Parathyroid adenoma (tissue), 2 donors: ENCODE measurements around the gene SLC17A2.

ENCODE experiments used
- H2AFZ ChIP-seq: fragments of 300-600 bp; sonication (generic); one replicate; pipeline ENCODE4 v1.7.0; 2017; ENCODE audit warnings: antibody characterized with exemption, mild to moderate bottlenecking
- H3K27ac ChIP-seq: fragments of 300-600 bp; sonication (generic); one replicate; pipeline ENCODE4 v1.7.0; 2017
- H3K27me3 ChIP-seq: fragments of 300-600 bp; sonication (generic); one replicate; pipeline ENCODE4 v1.7.0; 2017; ENCODE audit warnings: low read length; ENCODE audit not compliant: control insufficient read depth, insufficient read depth
- H3K36me3 ChIP-seq: fragments of 300-600 bp; sonication (generic); one replicate; pipeline ENCODE4 v1.7.0; 2017; ENCODE audit warnings: low read length; ENCODE audit not compliant: control insufficient read depth, insufficient read depth
- H3K4me1 ChIP-seq: fragments of 300-600 bp; sonication (generic); one replicate; pipeline ENCODE4 v1.7.0; 2017; ENCODE audit warnings: control low read depth
- H3K4me2 ChIP-seq: fragments of 300-600 bp; sonication (generic); one replicate; pipeline ENCODE4 v1.7.0; 2017; ENCODE audit warnings: low read length
- H3K4me3 ChIP-seq: fragments of 300-600 bp; sonication (generic); one replicate; pipeline ENCODE4 v1.7.0; 2017; ENCODE audit warnings: low read depth, low read length
- H3K79me2 ChIP-seq: fragments of 300-600 bp; sonication (generic); one replicate; pipeline ENCODE4 v1.7.0; 2017; ENCODE audit warnings: control low read depth
- H3K9ac ChIP-seq: fragments of 300-600 bp; sonication (generic); one replicate; pipeline ENCODE4 v1.7.0; 2017; ENCODE audit warnings: mild to moderate bottlenecking
- H3K9me3 ChIP-seq: fragments of 300-600 bp; sonication (generic); one replicate; pipeline ENCODE4 v1.7.0; 2017; ENCODE audit warnings: low read length; ENCODE audit not compliant: control insufficient read depth
- TF ChIP-seq, protein P1 (sequence below): fragments of 300-600 bp; sonication (generic); IDR thresholded peaks from one replicate; pipeline ENCODE4 v1.7.0; 2017; ENCODE audit warnings: antibody characterized with exemption, mild to moderate bottlenecking
- donor health status: primary hyperparathyroidism.

SLC17A2 gene

DNA sequence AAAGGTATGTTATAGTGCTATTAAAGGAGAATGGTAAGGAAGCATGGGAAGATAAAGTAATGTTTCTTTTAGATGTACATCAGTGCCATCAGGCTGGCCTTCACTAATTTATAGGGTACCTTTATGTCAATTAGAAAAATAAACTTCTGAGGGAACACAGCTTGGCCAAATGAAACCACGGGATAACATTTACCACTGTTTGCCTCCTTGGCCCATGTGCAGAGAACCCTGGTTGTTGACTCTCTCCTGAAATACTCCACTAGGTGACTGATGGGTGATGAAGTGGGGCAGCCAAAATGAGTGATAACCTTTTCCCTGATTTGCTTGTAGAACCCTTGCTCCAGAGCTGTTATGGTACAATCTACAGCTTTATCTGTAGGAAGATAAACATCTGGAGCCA, 41.6 kb upstream of the SLC17A2 start:
- Histone ChIP-seq H3K27me3 (no peaks in the 10 kb centered on the region), H3K4me3 (no peak overlapping the region), H3K79me2 (no peaks in the 10 kb centered on the region), H2AFZ (no peak overlapping the region), H3K4me1 (no peaks in the 10 kb centered on the region), H3K36me3 (no peaks in the 10 kb centered on the region), H3K4me2 (no peak overlapping the region), H3K9ac (no peak overlapping the region), H3K9me3 (no peaks in the 10 kb centered on the region), H3K27ac (no peak overlapping the region)
- TF ChIP-seq, protein P1, sequence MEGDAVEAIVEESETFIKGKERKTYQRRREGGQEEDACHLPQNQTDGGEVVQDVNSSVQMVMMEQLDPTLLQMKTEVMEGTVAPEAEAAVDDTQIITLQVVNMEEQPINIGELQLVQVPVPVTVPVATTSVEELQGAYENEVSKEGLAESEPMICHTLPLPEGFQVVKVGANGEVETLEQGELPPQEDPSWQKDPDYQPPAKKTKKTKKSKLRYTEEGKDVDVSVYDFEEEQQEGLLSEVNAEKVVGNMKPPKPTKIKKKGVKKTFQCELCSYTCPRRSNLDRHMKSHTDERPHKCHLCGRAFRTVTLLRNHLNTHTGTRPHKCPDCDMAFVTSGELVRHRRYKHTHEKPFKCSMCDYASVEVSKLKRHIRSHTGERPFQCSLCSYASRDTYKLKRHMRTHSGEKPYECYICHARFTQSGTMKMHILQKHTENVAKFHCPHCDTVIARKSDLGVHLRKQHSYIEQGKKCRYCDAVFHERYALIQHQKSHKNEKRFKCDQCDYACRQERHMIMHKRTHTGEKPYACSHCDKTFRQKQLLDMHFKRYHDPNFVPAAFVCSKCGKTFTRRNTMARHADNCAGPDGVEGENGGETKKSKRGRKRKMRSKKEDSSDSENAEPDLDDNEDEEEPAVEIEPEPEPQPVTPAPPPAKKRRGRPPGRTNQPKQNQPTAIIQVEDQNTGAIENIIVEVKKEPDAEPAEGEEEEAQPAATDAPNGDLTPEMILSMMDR: no peak

DNA sequence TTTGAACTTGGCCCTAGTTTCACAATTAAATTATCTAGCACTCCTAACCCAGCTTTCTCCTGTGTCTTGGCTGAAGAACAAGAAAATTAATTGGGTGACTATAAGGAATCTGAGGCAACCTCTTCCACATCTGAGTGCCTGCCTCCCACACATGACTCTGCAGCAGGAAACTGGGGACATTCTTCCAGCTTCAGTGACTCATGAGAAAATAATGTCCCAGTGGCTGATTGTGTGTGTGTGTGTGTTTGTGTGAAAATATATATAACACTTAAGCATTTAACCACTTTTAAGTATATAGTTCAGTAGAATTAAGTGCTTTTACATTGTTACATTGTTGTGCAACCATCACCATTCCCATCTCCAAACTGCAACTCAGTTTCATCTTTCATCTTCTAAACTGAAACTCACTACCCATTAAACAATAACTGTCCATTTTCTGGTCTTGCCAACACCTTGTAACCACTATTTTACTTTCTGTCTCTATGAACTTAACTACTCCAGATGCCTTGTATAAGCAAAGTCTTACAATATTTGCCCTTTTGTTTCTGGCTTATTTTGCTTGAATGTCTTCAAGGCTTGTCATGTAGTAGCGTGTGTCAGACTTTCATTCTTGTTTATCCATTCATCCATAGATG, 40.8 kb upstream of the SLC17A2 start:
- Histone ChIP-seq H3K4me1 (no peaks in the 10 kb centered on the region), H3K36me3 (no peaks in the 10 kb centered on the region), H3K27ac (no peak overlapping the region), H3K9me3 (no peaks in the 10 kb centered on the region), H3K79me2 (no peaks in the 10 kb centered on the region), H3K27me3 (no peaks in the 10 kb centered on the region), H3K4me3 (no peak overlapping the region), H3K9ac (no peak overlapping the region), H2AFZ (no peak overlapping the region), H3K4me2 (no peak overlapping the region)
- TF ChIP-seq, protein P1: no peak

DNA sequence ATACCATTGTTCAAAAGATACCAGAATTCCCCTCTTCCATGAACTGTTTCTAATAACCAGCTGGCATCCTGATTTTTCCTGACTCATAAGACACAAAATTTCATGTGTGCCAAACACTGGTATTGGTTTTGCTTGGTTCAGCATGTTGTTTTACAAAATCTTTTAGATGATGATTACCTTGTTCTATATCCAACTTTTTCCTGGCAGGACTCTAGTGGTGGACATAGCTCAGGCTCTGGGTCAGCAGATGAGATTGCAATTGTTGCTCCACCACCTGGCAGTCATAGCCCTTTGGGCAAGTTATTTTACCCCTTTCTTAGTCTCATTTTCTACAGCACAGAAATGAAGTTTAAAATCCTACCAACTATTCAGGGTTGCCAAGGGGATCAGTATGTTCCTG, 38.3 kb upstream of the SLC17A2 start:
- H3K9me3 ChIP-seq: no peaks in the 10 kb centered on the region
- H3K27ac ChIP-seq: no peak overlapping the region
- H3K27me3 ChIP-seq: no peaks in the 10 kb centered on the region
- H2AFZ ChIP-seq: no peak overlapping the region
- TF ChIP-seq, protein P1: no peak
- no peaks in the 10 kb centered on the region for H3K4me1 ChIP-seq
- no peak overlapping the region for H3K9ac ChIP-seq
- H3K79me2 ChIP-seq: no peaks in the 10 kb centered on the region
- no peaks in the 10 kb centered on the region for H3K36me3 ChIP-seq
- no peak overlapping the region for H3K4me2 ChIP-seq
- no peak overlapping the region for H3K4me3 ChIP-seq

DNA sequence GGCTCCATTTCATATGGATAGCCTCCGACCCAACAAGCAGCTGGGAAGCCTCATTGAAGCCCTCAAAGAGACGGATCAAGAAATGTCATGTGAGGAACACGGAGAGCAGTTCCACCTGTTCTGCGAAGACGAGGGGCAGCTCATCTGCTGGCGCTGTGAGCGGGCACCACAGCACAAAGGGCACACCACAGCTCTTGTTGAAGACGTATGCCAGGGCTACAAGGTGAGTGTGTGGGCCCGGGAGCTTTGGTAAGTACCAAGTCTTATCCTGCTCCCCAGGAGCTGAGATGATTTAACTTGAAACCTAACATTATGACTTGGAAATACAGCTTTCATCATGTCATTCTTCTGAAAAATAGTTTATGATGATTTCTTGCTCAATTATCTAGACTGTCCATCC, 36.2 kb upstream of the SLC17A2 start:
- Histone ChIP-seq H3K27me3 (no peaks in the 10 kb centered on the region), H3K4me2 (no peak overlapping the region), H3K36me3 (no peaks in the 10 kb centered on the region), H3K9ac (no peak overlapping the region), H3K4me3 (no peak overlapping the region), H3K79me2 (no peaks in the 10 kb centered on the region), H3K4me1 (no peaks in the 10 kb centered on the region), H3K27ac (no peak overlapping the region), H2AFZ (no peak overlapping the region), H3K9me3 (no peaks in the 10 kb centered on the region)
- TF ChIP-seq, protein P1: no peak

DNA sequence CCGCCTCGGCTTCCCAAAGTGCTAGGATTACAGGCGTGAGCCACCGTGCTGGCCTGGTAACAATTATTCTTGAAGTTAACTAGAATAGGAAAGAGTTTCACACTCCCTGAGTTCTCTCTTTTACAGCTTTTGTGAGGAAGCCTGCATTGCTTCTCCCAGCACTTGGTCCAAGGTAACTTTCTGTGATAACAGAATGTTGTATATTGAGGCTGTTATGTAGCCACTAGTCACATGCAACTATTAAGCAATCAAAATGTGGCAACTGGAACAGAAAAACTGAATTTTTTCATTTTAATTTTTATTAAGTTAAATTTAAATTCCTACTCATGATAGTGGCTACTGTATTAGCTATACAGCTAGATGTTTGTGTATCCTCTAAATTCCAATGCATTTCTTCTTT, 34.6 kb upstream of the SLC17A2 start:
- no peaks in the 10 kb centered on the region for H3K27me3 ChIP-seq

More for the DNA sequence above, 34.6 kb upstream of the SLC17A2 start:
- Histone ChIP-seq H3K9ac (no peak overlapping the region), H3K4me1 (no peaks in the 10 kb centered on the region), H3K4me2 (no peak overlapping the region), H2AFZ (no peak overlapping the region), H3K27ac (no peak overlapping the region), H3K79me2 (no peaks in the 10 kb centered on the region), H3K4me3 (no peak overlapping the region), H3K36me3 (no peaks in the 10 kb centered on the region), H3K9me3 (no peaks in the 10 kb centered on the region)
- TF ChIP-seq, protein P1: no peak
